Neuronal stem cell (in vitro differentiated cells): ENCODE results near the gene TTC39C.
A peak's percentile ranks its signal among the peaks of the same experiment; 100 is the strongest.

Experiments used
- DNase-seq: peaks from one replicate; pipeline ENCODE4 v3.0.0-alpha.2; 2013; ENCODE audit warnings: low spot score
- H2AFZ ChIP-seq: one replicate; pipeline ENCODE4 v1.6.1; 2013; ENCODE audit warnings: mild to moderate bottlenecking, low read length, inconsistent platforms
- H2AK5ac ChIP-seq: 2 replicates; pipeline ENCODE4 v1.6.1; 2013; ENCODE audit warnings: low read depth, mild to moderate bottlenecking, inconsistent platforms, low read length, moderate library complexity, mixed read lengths
- H2BK120ac ChIP-seq: 2 replicates; pipeline ENCODE4 v1.6.1; 2013; ENCODE audit warnings: low read depth, mild to moderate bottlenecking, inconsistent platforms, low read length, moderate library complexity, mixed read lengths
- H2BK12ac ChIP-seq: one replicate; pipeline ENCODE4 v1.6.1; 2013; ENCODE audit warnings: low read length, inconsistent platforms
- H2BK15ac ChIP-seq: 2 replicates; pipeline ENCODE4 v1.6.1; 2013; ENCODE audit warnings: mild to moderate bottlenecking, low read length, inconsistent platforms, mixed read lengths
- H2BK5ac ChIP-seq: one replicate; pipeline ENCODE4 v1.6.1; 2013; ENCODE audit warnings: inconsistent platforms, mild to moderate bottlenecking, low read length, moderate library complexity
- H3K14ac ChIP-seq: one replicate; pipeline ENCODE4 v1.6.1; 2013; ENCODE audit warnings: low read length, inconsistent platforms
- H3K18ac ChIP-seq: 2 replicates; pipeline ENCODE4 v1.6.1; 2013; ENCODE audit warnings: low read length, inconsistent platforms
- H3K23ac ChIP-seq: 2 replicates; pipeline ENCODE4 v1.6.1; 2013; ENCODE audit warnings: low read depth, mild to moderate bottlenecking, mixed read lengths, low read length, inconsistent platforms; ENCODE audit not compliant: poor library complexity
- H3K27ac ChIP-seq: replicated peaks from 3 replicates; pipeline ENCODE4 v1.5.1; 2013; ENCODE audit warnings: low read length, inconsistent platforms
- H3K27me3 ChIP-seq, 3 experiments: 2 replicates each; pipeline ENCODE4 v1.6.1; 2013; ENCODE audit warnings: low read length in 3 of 3, mild to moderate bottlenecking in 2 of 3, inconsistent platforms in 1 of 3, low read depth in 1 of 3, mixed read lengths in 1 of 3, moderate library complexity in 1 of 3; ENCODE audit not compliant: control insufficient read depth in 3 of 3, insufficient read depth in 3 of 3
- H3K36me3 ChIP-seq, 2 donors: replicated peaks in 1 of 2; 2 replicates each; pipeline ENCODE4 v1.6.1; 2013; ENCODE audit warnings: low read length in 2 of 2; ENCODE audit not compliant: control insufficient read depth in 2 of 2, insufficient read depth in 2 of 2
- H3K4ac ChIP-seq: 2 replicates; pipeline ENCODE4 v1.6.1; 2013; ENCODE audit warnings: inconsistent platforms, mild to moderate bottlenecking, low read length, moderate library complexity
- H3K4me1 ChIP-seq, 2 donors: 1 replicate in 1 of 2; 2 replicates in 1 of 2; pipeline ENCODE4 v1.6.1; 2013; ENCODE audit warnings: low read length in 2 of 2, low read depth in 1 of 2; ENCODE audit not compliant: control insufficient read depth in 2 of 2, insufficient read depth in 1 of 2
- H3K4me2 ChIP-seq: one replicate; pipeline ENCODE4 v1.6.1; 2013; ENCODE audit warnings: mild to moderate bottlenecking, low read length, inconsistent platforms; ENCODE audit not compliant: insufficient read depth, poor library complexity, severe bottlenecking
- H3K4me3 ChIP-seq, 2 donors: 2 replicates each; pipeline ENCODE4 v1.5.1; 2013; ENCODE audit warnings: low read length in 2 of 2, mild to moderate bottlenecking in 2 of 2, inconsistent platforms in 1 of 2, moderate library complexity in 1 of 2
- H3K79me1 ChIP-seq: one replicate; pipeline ENCODE4 v1.6.1; 2013; ENCODE audit warnings: low read depth, mild to moderate bottlenecking, inconsistent platforms, low read length, moderate library complexity
- H3K9ac ChIP-seq: one replicate; pipeline ENCODE4 v1.6.1; 2013; ENCODE audit warnings: mild to moderate bottlenecking, low read depth, low read length, inconsistent platforms; ENCODE audit not compliant: poor library complexity
- H3K9me3 ChIP-seq, 2 donors: replicated peaks in 1 of 2; 2 replicates each; pipeline versions ENCODE3 to v1.6.1; 2013; ENCODE audit warnings: low read length in 2 of 2, mild to moderate bottlenecking in 2 of 2, inconsistent platforms in 1 of 2, low read depth in 1 of 2, mixed read lengths in 1 of 2, moderate library complexity in 1 of 2; ENCODE audit not compliant: control insufficient read depth in 2 of 2, insufficient read depth in 1 of 2
- H4K8ac ChIP-seq: one replicate; pipeline ENCODE4 v1.6.1; 2013; ENCODE audit warnings: low read depth, mild to moderate bottlenecking, inconsistent platforms, low read length, moderate library complexity
- H4K91ac ChIP-seq: one replicate; pipeline ENCODE4 v1.6.1; 2013; ENCODE audit warnings: low read length, low read depth, mild to moderate bottlenecking, inconsistent platforms; ENCODE audit not compliant: poor library complexity
- WGBS, 2 donors: extraction: QIAGEN DNeasy Blood & Tissue Kit; methylation state at CpG; one replicate each; pipeline ENCODE4 v1.1.7; 2013; ENCODE audit warnings: missing lambda C conversion rate in 2 of 2, mixed read lengths in 1 of 2; ENCODE audit not compliant: insufficient read length in 2 of 2, insufficient replicate concordance in 1 of 2; ENCODE audit errors: extremely low coverage in 2 of 2; 5-methylcytosine and 5-hydroxymethylcytosine counted together

The TTC39C gene

GRCh38 chr18:24118750-24119577 is 104.4 kb downstream of the TTC39C start:
- Histone ChIP-seq H3K4me1 (no peaks in the 10 kb centered on the region), H2BK15ac (no peak overlapping the region), H3K36me3 (peaks cover 9 to 25% of the 10 kb centered on the region in 2 donors), H3K9me3 (no peaks in the 10 kb centered on the region), H3K9ac (no peak overlapping the region), H4K8ac (no peak overlapping the region), H3K4me2 (no peak overlapping the region), H3K23ac (no peak overlapping the region), H3K79me1 (no peaks in the 10 kb centered on the region), H2BK12ac (no peak overlapping the region), H3K4me3 (no peak overlapping the region), H3K4ac (no peak overlapping the region), H2AK5ac (no peak overlapping the region), H4K91ac (no peak overlapping the region), H2BK120ac (no peak overlapping the region), H3K14ac (no peak overlapping the region), H2AFZ (no peak overlapping the region), H3K27me3 (no peaks in the 10 kb centered on the region), H2BK5ac (no peak overlapping the region), H3K18ac (no peak overlapping the region), H3K27ac (no peak overlapping the region)
- peak; percentile 69 for DNase-seq
- WGBS, 2 donors = 100% methylated on average over 1 of the region's 8 CpGs

GRCh38 chr18:24120676-24121075 is 106.1 kb downstream of the TTC39C start:
- H4K8ac ChIP-seq = no peak overlapping the region
- no peak overlapping the region for H2AFZ ChIP-seq
- DNase-seq = no peak
- no peak overlapping the region for H3K4me2 ChIP-seq
- H3K4ac ChIP-seq = no peak overlapping the region
- H2AK5ac ChIP-seq = no peak overlapping the region
- no peak overlapping the region for H2BK12ac ChIP-seq
- no peak overlapping the region for H3K23ac ChIP-seq
- no peaks in the 10 kb centered on the region for H3K27me3 ChIP-seq
- 100% methylated on average over 1 of the region's 4 CpGs; no CpG with 5 or more reads in 1 of the 2 donors for WGBS, 2 donors
- no peaks in the 10 kb centered on the region for H3K4me1 ChIP-seq
- no peaks in the 10 kb centered on the region for H3K79me1 ChIP-seq
- H3K27ac ChIP-seq = no peak overlapping the region
- peaks cover 7 to 25% of the 10 kb centered on the region in 2 donors for H3K36me3 ChIP-seq
- no peak overlapping the region for H3K14ac ChIP-seq
- no peak overlapping the region for H2BK5ac ChIP-seq
- H2BK15ac ChIP-seq = no peak overlapping the region
- H4K91ac ChIP-seq = no peak overlapping the region
- H3K18ac ChIP-seq = no peak overlapping the region
- no peaks in the 10 kb centered on the region for H3K9me3 ChIP-seq
- no peak overlapping the region for H3K4me3 ChIP-seq
- no peak overlapping the region for H3K9ac ChIP-seq
- H2BK120ac ChIP-seq = no peak overlapping the region

GRCh38 chr18:24121625-24122024 is 107.1 kb downstream of the TTC39C start:
- no peaks in the 10 kb centered on the region for H3K27me3 ChIP-seq
- no peaks in the 10 kb centered on the region for H3K9me3 ChIP-seq
- WGBS, 2 donors = no CpG with 5 or more reads among the region's 2 CpGs
- no peak overlapping the region for H2BK15ac ChIP-seq
- H3K79me1 ChIP-seq = no peaks in the 10 kb centered on the region
- no peak overlapping the region for H3K23ac ChIP-seq
- no peak overlapping the region for H4K8ac ChIP-seq
- H3K4me1 ChIP-seq = no peaks in the 10 kb centered on the region
- no peak overlapping the region for H3K18ac ChIP-seq
- DNase-seq = no peak
- H2BK5ac ChIP-seq = no peak overlapping the region
- no peak overlapping the region for H2BK12ac ChIP-seq
- no peak overlapping the region for H3K27ac ChIP-seq
- no peak overlapping the region for H2AFZ ChIP-seq
- no peak overlapping the region for H2BK120ac ChIP-seq
- no peak overlapping the region for H4K91ac ChIP-seq
- no peak overlapping the region for H3K4me2 ChIP-seq
- peaks cover 7 to 33% of the 10 kb centered on the region in 2 donors for H3K36me3 ChIP-seq
- H3K14ac ChIP-seq = no peak overlapping the region
- no peak overlapping the region for H3K9ac ChIP-seq
- no peak overlapping the region for H3K4ac ChIP-seq
- no peak overlapping the region for H3K4me3 ChIP-seq
- H2AK5ac ChIP-seq = no peak overlapping the region

GRCh38 chr18:24126155-24126961 is 111.8 kb downstream of the TTC39C start:
- H4K91ac ChIP-seq = no peak overlapping the region
- H2AFZ ChIP-seq = no peak overlapping the region
- no peak overlapping the region for H3K4ac ChIP-seq
- H2BK15ac ChIP-seq = no peak overlapping the region
- H3K14ac ChIP-seq = no peak overlapping the region
- no peak overlapping the region for H3K27ac ChIP-seq
- no peaks in the 10 kb centered on the region for H3K79me1 ChIP-seq
- no CpG with 5 or more reads among the region's 3 CpGs for WGBS, 2 donors
- H2BK5ac ChIP-seq = no peak overlapping the region
- no peak overlapping the region for H2AK5ac ChIP-seq
- H3K18ac ChIP-seq = no peak overlapping the region
- H4K8ac ChIP-seq = no peak overlapping the region
- DNase-seq = no peak
- no peak overlapping the region for H3K4me3 ChIP-seq
- H3K23ac ChIP-seq = no peak overlapping the region
- no peak overlapping the region for H3K4me2 ChIP-seq
- H3K9ac ChIP-seq = no peak overlapping the region
- no peaks in the 10 kb centered on the region for H3K4me1 ChIP-seq
- no peak overlapping the region for H2BK12ac ChIP-seq
- no peaks in the 10 kb centered on the region for H3K9me3 ChIP-seq
- peaks cover 7 to 59% of the 10 kb centered on the region in 2 donors for H3K36me3 ChIP-seq
- H2BK120ac ChIP-seq = no peak overlapping the region
- no peaks in the 10 kb centered on the region for H3K27me3 ChIP-seq
